Activated B cell treated with CpG ODN at 0.5 μM for 24 hours (primary cell): ENCODE measurements around the gene PANX2. TPM values are rescaled to one million over a fixed set of nuclear protein-coding genes. Genes with fewer than 3 reads are reported as not detected.

Source experiments
- ATAC-seq: fragments of 200-7000 bp; cut with Tn5 transposase; one replicate; pipeline ENCODE4 v1.10.0; 2021; ENCODE audit warnings: low read depth, mild to moderate bottlenecking, moderate library complexity
- CTCF ChIA-PET: fragments of 350-600 bp; sonication (Branson Sonifier 250); formaldehyde crosslinking; loops from one replicate; lab custom pipeline; 2021; ENCODE audit warnings: antibody characterized with exemption; lab: Charles Lee
- POLR2A ChIA-PET: fragments of 350-600 bp; sonication (Branson Sonifier 250); formaldehyde crosslinking; loops from one replicate; lab custom pipeline; 2021; ENCODE audit warnings: antibody characterized with exemption; lab: Charles Lee
- DNase-seq: peaks from one replicate; pipeline ENCODE4 v3.0.0; 2022
- H3K27ac Mint-ChIP-seq: one replicate; pipeline ENCODE4 v1.8.0; 2020; ENCODE audit warnings: mixed read lengths
- H3K27me3 Mint-ChIP-seq: one replicate; pipeline ENCODE4 v1.8.0; 2021; ENCODE audit warnings: mixed read lengths
- H3K36me3 Mint-ChIP-seq: one replicate; pipeline ENCODE4 v1.8.0; 2021; ENCODE audit warnings: low read depth, mixed read lengths
- H3K4me1 Mint-ChIP-seq: one replicate; pipeline ENCODE4 v1.8.0; 2021; ENCODE audit warnings: mixed read lengths
- H3K4me3 Mint-ChIP-seq: one replicate; pipeline ENCODE4 v1.8.0; 2020; ENCODE audit warnings: mild to moderate bottlenecking, mixed read lengths
- H3K9me3 Mint-ChIP-seq: one replicate; pipeline ENCODE4 v1.8.0; 2020; ENCODE audit warnings: mixed read lengths
- CTCF ChIP-seq: fragments of 200-600 bp; IDR thresholded peaks from one replicate; pipeline ENCODE4 v1.8.0; 2022; ENCODE audit warnings: antibody characterized with exemption, mild to moderate bottlenecking
- intact Hi-C: fragments of 100-400 bp; cut with micrococcal nuclease; formaldehyde crosslinking; loops from one replicate; pipeline ENCODE4 v1.15.1; 2024
- total RNA-seq: library from RNA; stranded (reverse); gene quantifications from 2 replicates; pipeline ENCODE4 v1.2.3, GENCODE V29; 2022

Gene PANX2
- total RNA-seq, 1 donor from 2014 or later: 0.27 TPM

GRCh38 chr22:50213263-50213662 is 42.7 kb downstream of the PANX2 start:
- H3K4me3 Mint-ChIP-seq: no peak overlapping the region
- intact Hi-C loops: no loop called here
- TF ChIP-seq CTCF: no peak
- no peaks in the 10 kb centered on the region for H3K27me3 Mint-ChIP-seq
- CTCF ChIA-PET: no interaction called here
- POLR2A ChIA-PET: interaction anchor here (1.4 kb wide), 1 partner anchor 31 kb away, joined by 3 read pairs; the partner anchor contains the start of gene TUBGCP6
- ATAC-seq (no peak), DNase-seq (no peak)
- no peaks in the 10 kb centered on the region for H3K9me3 Mint-ChIP-seq
- no peak overlapping the region for H3K27ac Mint-ChIP-seq
- H3K36me3 Mint-ChIP-seq: peaks cover 74% of the 10 kb centered on the region
- H3K4me1 Mint-ChIP-seq: peaks cover 4% of the 10 kb centered on the region

- intact Hi-C loops: no loop called here
- Mint-ChIP-seq H3K4me3 (no peak overlapping the region), H3K36me3 (peaks cover 77% of the 10 kb centered on the region), H3K9me3 (no peaks in the 10 kb centered on the region), H3K27me3 (no peaks in the 10 kb centered on the region), H3K27ac (no peak overlapping the region), H3K4me1 (no peaks in the 10 kb centered on the region)
- ATAC-seq (no peak), DNase-seq (no peak)
- no peak for TF ChIP-seq CTCF
- ChIA-PET CTCF (interaction anchor here (1.2 kb wide), 1 partner anchor 67 kb away, joined by 3 read pairs; no protein-coding TSS in a partner anchor), POLR2A (interaction anchor here (0.6 kb wide), 1 partner anchor 316 kb away, joined by 3 read pairs; no protein-coding TSS in a partner anchor)
Observed at GRCh38 chr22:50215297-50216054, 44.9 kb downstream of the PANX2 start.

GRCh38 chr22:50216055-50216683 is 45.6 kb downstream of the PANX2 start:
- Mint-ChIP-seq H3K4me3 (no peak overlapping the region), H3K36me3 (peaks cover 76% of the 10 kb centered on the region), H3K4me1 (no peaks in the 10 kb centered on the region), H3K27me3 (no peaks in the 10 kb centered on the region), H3K27ac (no peak overlapping the region), H3K9me3 (no peaks in the 10 kb centered on the region)
- intact Hi-C loops: no loop called here
- ChIA-PET POLR2A (no interaction called here), CTCF (interaction anchor here (1.2 kb wide), 1 partner anchor 67 kb away, joined by 3 read pairs; no protein-coding TSS in a partner anchor)
- TF ChIP-seq CTCF: no peak
- ATAC-seq: no peak
- DNase-seq: no peak

- DNase-seq: no peak
- POLR2A ChIA-PET: interaction anchor here (0.7 kb wide), 1 partner anchor 26 kb away, joined by 3 read pairs; no protein-coding TSS in a partner anchor
Observed at GRCh38 chr22:50216684-50217520, 46.4 kb downstream of the PANX2 start.

More at GRCh38 chr22:50216684-50217520, 46.4 kb downstream of the PANX2 start:
- Mint-ChIP-seq H3K4me1 (no peaks in the 10 kb centered on the region), H3K36me3 (peaks cover 75% of the 10 kb centered on the region), H3K9me3 (no peaks in the 10 kb centered on the region), H3K27ac (no peak overlapping the region), H3K27me3 (no peaks in the 10 kb centered on the region), H3K4me3 (no peak overlapping the region)
- TF ChIP-seq CTCF: no peak
- ATAC-seq: no peak
- intact Hi-C loops: no loop called here
- CTCF ChIA-PET: interaction anchor here (1.2 kb wide), 1 partner anchor 68 kb away, joined by 3 read pairs; no protein-coding TSS in a partner anchor
